Uterus (tissue), 2 donors: ENCODE data around the gene SLC25A18.
"Not testable (repeated sequence)": the region's sequence is repeated elsewhere in the genome, so short reads cannot be mapped to it uniquely, and the experiment has no call there.

ENCODE experiments used
- CTCF ChIP-seq, 4 experiments: fragments of 200-600 bp in 2 of 4; fragments of 450-650 bp in 2 of 4; sonication (generic) in 2 of 4; IDR thresholded peaks; one replicate each; pipeline ENCODE4 v1.5.1; 2016 to 2019; ENCODE audit warnings: antibody characterized with exemption in 4 of 4, mild to moderate bottlenecking in 2 of 4, moderate library complexity in 1 of 4
- POLR2A ChIP-seq, 2 donors: fragments of 450-650 bp; IDR thresholded peaks; one replicate each; pipeline ENCODE4 v1.6.1; 2016; ENCODE audit warnings: antibody characterized with exemption in 2 of 2, mild to moderate bottlenecking in 1 of 2, moderate library complexity in 1 of 2

GRCh38 chr22:17566016-17566687, 2.9 kb downstream of the SLC25A18 start:
- TF ChIP-seq CTCF, POLR2A (IDR thresholded peaks at IDR 0.05): not testable (repeated sequence)
